Measurements from ENCODE around the gene DDX54. TPM values are rescaled to one million over a fixed set of nuclear protein-coding genes. Genes with fewer than 3 reads are reported as not detected.

The DDX54 gene
- total RNA-seq, 6 experiments from 2014 or later = 60.1 to 71.0 (median 61.9) TPM

GRCh38 chr12:113159937-113160336 is 25.3 kb downstream of the DDX54 start:
- Mint-ChIP-seq H3K36me3 (ENCODE audit: low read depth) (peaks cover 13% of the 10 kb centered on the region), H3K27ac (no peak overlapping the region)
- no peak for DNase-seq

GRCh38 chr12:113158439-113159203 is 26.7 kb downstream of the DDX54 start:
- Mint-ChIP-seq H3K4me3 (no peak overlapping the region), H3K36me3 (ENCODE audit: low read depth) (peaks cover 13% of the 10 kb centered on the region)
- no peak for DNase-seq

More at GRCh38 chr12:113159937-113160336, 25.3 kb downstream of the DDX54 start:
- H3K9me3 Mint-ChIP-seq = no peaks in the 10 kb centered on the region
- peaks cover 12% of the 10 kb centered on the region for H3K4me1 Mint-ChIP-seq (ENCODE audit: low read depth)
- no peak for TF ChIP-seq CTCF (IDR thresholded peaks at IDR 0.05)
- no peak overlapping the region for H3K4me3 Mint-ChIP-seq
- peaks cover 9% of the 10 kb centered on the region for H3K27me3 Mint-ChIP-seq (ENCODE audit: insufficient read depth)

GRCh38 chr12:113157218-113157859 is 27.9 kb downstream of the DDX54 start:
- Mint-ChIP-seq H3K4me3 (no peak overlapping the region), H3K9me3 (no peaks in the 10 kb centered on the region)

More at GRCh38 chr12:113158439-113159203, 26.7 kb downstream of the DDX54 start:
- Mint-ChIP-seq H3K9me3 (no peaks in the 10 kb centered on the region), H3K4me1 (ENCODE audit: low read depth) (peaks cover 12% of the 10 kb centered on the region), H3K27me3 (ENCODE audit: insufficient read depth) (peaks cover 15% of the 10 kb centered on the region), H3K27ac (no peak overlapping the region)
- no peak for TF ChIP-seq CTCF (IDR thresholded peaks at IDR 0.05)

GRCh38 chr12:113155646-113156045 is 29.6 kb downstream of the DDX54 start:
- H3K4me3 Mint-ChIP-seq = no peak overlapping the region
- TF ChIP-seq CTCF (IDR thresholded peaks at IDR 0.05) = no peak
- peaks cover 4% of the 10 kb centered on the region; the same call in 1 of the 2 replicates for H3K36me3 Mint-ChIP-seq (ENCODE audit: low read depth)
- peaks cover 24% of the 10 kb centered on the region for H3K27me3 Mint-ChIP-seq (ENCODE audit: insufficient read depth)
- peaks cover 9% of the 10 kb centered on the region for H3K4me1 Mint-ChIP-seq (ENCODE audit: low read depth)
- no peak for DNase-seq
- no peak overlapping the region for H3K27ac Mint-ChIP-seq
- no peaks in the 10 kb centered on the region for H3K9me3 Mint-ChIP-seq

More at GRCh38 chr12:113157218-113157859, 27.9 kb downstream of the DDX54 start:
- peaks cover 20% of the 10 kb centered on the region for H3K27me3 Mint-ChIP-seq (ENCODE audit: insufficient read depth)
- TF ChIP-seq CTCF (IDR thresholded peaks at IDR 0.05) = no peak
- no peak for DNase-seq
- H3K36me3 Mint-ChIP-seq (ENCODE audit: low read depth) = peaks cover 11% of the 10 kb centered on the region
- no peak overlapping the region for H3K27ac Mint-ChIP-seq
- H3K4me1 Mint-ChIP-seq (ENCODE audit: low read depth) = peaks cover 7% of the 10 kb centered on the region

- H3K27me3 Mint-ChIP-seq (ENCODE audit: insufficient read depth) = peaks cover 24% of the 10 kb centered on the region
Observed at GRCh38 chr12:113155060-113155459, 30.2 kb downstream of the DDX54 start.

More at GRCh38 chr12:113155060-113155459, 30.2 kb downstream of the DDX54 start:
- no peaks in the 10 kb centered on the region for H3K9me3 Mint-ChIP-seq
- no peak overlapping the region for H3K4me3 Mint-ChIP-seq
- no peak overlapping the region for H3K27ac Mint-ChIP-seq
- no peak for DNase-seq
- no peaks in the 10 kb centered on the region for H3K36me3 Mint-ChIP-seq (ENCODE audit: low read depth)
- no peak for TF ChIP-seq CTCF (IDR thresholded peaks at IDR 0.05)
- peaks cover 15% of the 10 kb centered on the region for H3K4me1 Mint-ChIP-seq (ENCODE audit: low read depth)

All from HFFc6 (cell line).